ENCODE data around the gene SLC9A7. TPM values are rescaled to one million over a fixed set of nuclear protein-coding genes. Genes with fewer than 3 reads are reported as not detected.

Gene SLC9A7

Small RNA genes lying within 50 kb of the gene (small RNA-seq; reads per million reads assigned to genes)
- gene RF00017 (ENCODE audit: insufficient read depth): not detected
